C4-2B (cell line): Measurements from ENCODE around the gene GARIN3.

Source experiments
- H3K27ac ChIP-seq: fragments of 450-650 bp; 2 replicates; pipeline ENCODE4 v1.5.1; 2017
- ZFX ChIP-seq: fragments of 450-650 bp; IDR thresholded peaks from 2 replicates; pipeline ENCODE4 v1.6.1; 2017
- TF ChIP-seq, protein P1 (sequence below): fragments of 450-650 bp; conservative IDR thresholded peaks from 2 replicates; pipeline ENCODE4 v1.5.1; 2017; ENCODE audit warnings: mild to moderate bottlenecking

The GARIN3 gene

GRCh38 chr5:157182143-157182757, 16.2 kb upstream of the GARIN3 start:
- no peak overlapping the region for H3K27ac ChIP-seq
- TF ChIP-seq, protein P1, sequence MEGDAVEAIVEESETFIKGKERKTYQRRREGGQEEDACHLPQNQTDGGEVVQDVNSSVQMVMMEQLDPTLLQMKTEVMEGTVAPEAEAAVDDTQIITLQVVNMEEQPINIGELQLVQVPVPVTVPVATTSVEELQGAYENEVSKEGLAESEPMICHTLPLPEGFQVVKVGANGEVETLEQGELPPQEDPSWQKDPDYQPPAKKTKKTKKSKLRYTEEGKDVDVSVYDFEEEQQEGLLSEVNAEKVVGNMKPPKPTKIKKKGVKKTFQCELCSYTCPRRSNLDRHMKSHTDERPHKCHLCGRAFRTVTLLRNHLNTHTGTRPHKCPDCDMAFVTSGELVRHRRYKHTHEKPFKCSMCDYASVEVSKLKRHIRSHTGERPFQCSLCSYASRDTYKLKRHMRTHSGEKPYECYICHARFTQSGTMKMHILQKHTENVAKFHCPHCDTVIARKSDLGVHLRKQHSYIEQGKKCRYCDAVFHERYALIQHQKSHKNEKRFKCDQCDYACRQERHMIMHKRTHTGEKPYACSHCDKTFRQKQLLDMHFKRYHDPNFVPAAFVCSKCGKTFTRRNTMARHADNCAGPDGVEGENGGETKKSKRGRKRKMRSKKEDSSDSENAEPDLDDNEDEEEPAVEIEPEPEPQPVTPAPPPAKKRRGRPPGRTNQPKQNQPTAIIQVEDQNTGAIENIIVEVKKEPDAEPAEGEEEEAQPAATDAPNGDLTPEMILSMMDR, result no peak
- TF ChIP-seq ZFX, result no peak

- no peak within 1 kb of the TSS for H3K27ac ChIP-seq
- no peak for TF ChIP-seq ZFX
- TF ChIP-seq, protein P1, result no peak
Observed at GRCh38 chr5:157180374-157181264, 14.6 kb upstream of the GARIN3 start, which contains the start of gene ITK. TSS of gene ITK (plus strand) at chr5:157180840. CDS start at chr5:157180978, 138 bp downstream.

DNA sequence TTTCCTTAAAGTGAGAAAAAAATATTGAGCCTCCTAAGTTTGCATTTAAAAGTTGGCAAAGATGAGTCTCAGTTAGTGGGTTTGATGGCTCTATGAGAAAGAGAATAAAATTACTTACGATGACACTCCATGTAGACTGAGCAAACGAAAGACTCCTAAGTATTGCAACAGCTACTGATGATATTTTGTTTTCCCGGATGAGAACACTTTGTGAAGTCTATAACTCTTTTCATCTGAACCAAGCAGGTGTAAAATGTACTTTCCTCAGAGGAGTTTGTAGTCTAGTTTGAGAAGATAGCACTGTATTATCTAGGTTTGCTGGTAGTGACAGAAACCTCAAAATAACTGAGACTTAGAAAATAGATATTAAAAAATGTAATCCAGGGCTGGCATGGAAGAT, 12.9 kb upstream of the GARIN3 start:
- no peak overlapping the region for H3K27ac ChIP-seq
- TF ChIP-seq, protein P1, result no peak
- TF ChIP-seq ZFX, result no peak

GRCh38 chr5:157177953-157178352, 11.9 kb upstream of the GARIN3 start:
- H3K27ac ChIP-seq, result no peak overlapping the region
- TF ChIP-seq, protein P1, result no peak
- no peak for TF ChIP-seq ZFX

- no peak for TF ChIP-seq ZFX
- TF ChIP-seq, protein P1, result no peak
- H3K27ac ChIP-seq, result no peak overlapping the region
Observed at GRCh38 chr5:157175071-157175612, 9.1 kb upstream of the GARIN3 start.

GRCh38 chr5:157172403-157172802, 6.3 kb upstream of the GARIN3 start:
- H3K27ac ChIP-seq, result no peak overlapping the region
- TF ChIP-seq, protein P1, result no peak
- no peak for TF ChIP-seq ZFX

- TF ChIP-seq, protein P1, result no peak
- no peak for TF ChIP-seq ZFX
- H3K27ac ChIP-seq, result no peak overlapping the region
Observed at GRCh38 chr5:157168286-157168685, 2.2 kb upstream of the GARIN3 start.
